Naive thymus-derived CD4-positive, alpha-beta T cell (primary cell): Measurements from ENCODE around the gene ADCY7. TPM values are rescaled to one million over a fixed set of nuclear protein-coding genes. Genes with fewer than 3 reads are reported as not detected.

Experiments
- ATAC-seq: fragments of 150-1000 bp; cut with Tn5 transposase; 2 replicates; pipeline ENCODE4 v1.10.0; 2021; ENCODE audit warnings: mild to moderate bottlenecking, moderate library complexity
- CTCF ChIA-PET: fragments of 350-600 bp; sonication (Branson Sonifier 250); formaldehyde crosslinking; loops from one replicate; lab custom pipeline; 2021; ENCODE audit warnings: antibody characterized with exemption; lab: Charles Lee
- POLR2A ChIA-PET: fragments of 350-600 bp; sonication (Branson Sonifier 250); formaldehyde crosslinking; loops from one replicate; lab custom pipeline; 2021; ENCODE audit warnings: antibody characterized with exemption, inconsistent platforms; lab: Charles Lee
- DNase-seq, 9 donors: peaks; one replicate each; pipeline versions ENCODE4 v3.0.0 to v3.0.0-alpha.2; 2020 to 2022; ENCODE audit warnings: mixed read lengths in 1 of 9
- H3K27ac ChIP-seq: one replicate; pipeline ENCODE4 v1.7.0; 2013; ENCODE audit warnings: mild to moderate bottlenecking, low read depth, low read length, moderate library complexity
- H3K27me3 ChIP-seq, 2 donors: one replicate each; pipeline ENCODE4 v1.7.0; 2013; ENCODE audit warnings: low read length in 2 of 2, mild to moderate bottlenecking in 2 of 2, moderate library complexity in 2 of 2; ENCODE audit not compliant: control insufficient read depth in 2 of 2, insufficient read depth in 2 of 2
- H3K36me3 ChIP-seq, 3 experiments: 1 replicate in 2 of 3; 2 replicates in 1 of 3; pipeline ENCODE4 v1.7.0; 2013; ENCODE audit warnings: low read length in 3 of 3, mild to moderate bottlenecking in 3 of 3, moderate library complexity in 1 of 3; ENCODE audit not compliant: insufficient read depth in 3 of 3, control insufficient read depth in 2 of 3
- H3K4me1 ChIP-seq, 2 donors: one replicate each; pipeline ENCODE4 v1.7.0; 2013; ENCODE audit warnings: low read length in 2 of 2, mild to moderate bottlenecking in 2 of 2, moderate library complexity in 1 of 2; ENCODE audit not compliant: control insufficient read depth in 2 of 2, insufficient read depth in 2 of 2
- H3K4me3 ChIP-seq: 2 replicates; pipeline ENCODE4 v1.7.0; 2013; ENCODE audit warnings: mild to moderate bottlenecking, low read length
- H3K9me3 ChIP-seq, 3 experiments: 1 replicate in 2 of 3; 2 replicates in 1 of 3; pipeline ENCODE4 v1.7.0; 2013; ENCODE audit warnings: low read length in 3 of 3; ENCODE audit not compliant: control insufficient read depth in 2 of 3
- H3K27ac Mint-ChIP-seq, 9 donors: one replicate each; pipeline ENCODE4 v1.8.0; 2020 to 2022; ENCODE audit warnings: mixed read lengths in 9 of 9, mild to moderate bottlenecking in 8 of 9, moderate library complexity in 5 of 9, inconsistent platforms in 2 of 9
- H3K27me3 Mint-ChIP-seq, 5 donors: one replicate each; pipeline ENCODE4 v1.8.0; 2021 to 2022; ENCODE audit warnings: mixed read lengths in 5 of 5, mild to moderate bottlenecking in 1 of 5
- H3K36me3 Mint-ChIP-seq, 5 donors: one replicate each; pipeline ENCODE4 v1.8.0; 2020 to 2022; ENCODE audit warnings: mixed read lengths in 5 of 5, mild to moderate bottlenecking in 3 of 5, inconsistent platforms in 1 of 5
- H3K4me1 Mint-ChIP-seq, 7 donors: one replicate each; pipeline ENCODE4 v1.8.0; 2020 to 2022; ENCODE audit warnings: mixed read lengths in 7 of 7, mild to moderate bottlenecking in 3 of 7, inconsistent platforms in 1 of 7
- H3K4me3 Mint-ChIP-seq, 10 donors: one replicate each; pipeline ENCODE4 v1.8.0; 2020 to 2022; ENCODE audit warnings: mild to moderate bottlenecking in 10 of 10, mixed read lengths in 10 of 10, moderate library complexity in 6 of 10, inconsistent platforms in 2 of 10
- H3K9me3 Mint-ChIP-seq, 11 donors: one replicate each; pipeline ENCODE4 v1.8.0; 2020 to 2022; ENCODE audit warnings: mixed read lengths in 11 of 11, mild to moderate bottlenecking in 4 of 11, inconsistent platforms in 1 of 11, moderate library complexity in 1 of 11
- intact Hi-C, 2 donors: fragments of 100-400 bp; cut with micrococcal nuclease; formaldehyde crosslinking; loops; one replicate each; pipeline ENCODE4 v1.15.1; 2023
- polyA plus RNA-seq, 2 donors: library from polyadenylated mRNA; unstranded; fragments of 300-500 nt; fragmentation: Illumina TruSeq; gene quantifications; one replicate each; pipeline ENCODE4 v1.2.3, GENCODE V29; 2021
- total RNA-seq, 6 experiments: library from RNA in 5 of 6; stranded (reverse) in 5 of 6; gene quantifications; 1 replicate in 5 of 6; 2 replicates in 1 of 6; pipeline ENCODE4 v1.2.3 and lab custom pipeline; 2021 to 2026

ADCY7 gene
- total and polyA plus RNA-seq, 7 experiments from 2014 or later: 62.6 to 326 (median 207) TPM

- Histone ChIP-seq H3K27ac (peak overlapping the region; percentile 7), H3K4me3 (no peak overlapping the region), H3K9me3 (no peaks in the 10 kb centered on the region), H3K36me3 (peaks cover 3 to 97% (median 3%) of the 10 kb centered on the region in 3 experiments), H3K27me3 (no peaks in the 10 kb centered on the region), H3K4me1 (no peaks in the 10 kb centered on the region)
- H3K36me3 Mint-ChIP-seq: peaks cover 0 to 24% (median 12%) of the 10 kb centered on the region in 5 donors
- ChIA-PET CTCF (interaction anchor here (1.7 kb wide), 1 partner anchor 13 kb away, joined by 6 read pairs; no protein-coding TSS in a partner anchor), POLR2A (interaction anchor here (0.7 kb wide), 1 partner anchor 53 kb away, joined by 3 read pairs; no protein-coding TSS in a partner anchor)
- no peaks in the 10 kb centered on the region for H3K27me3 Mint-ChIP-seq
- intact Hi-C loops: no loop called here
- DNase-seq: peak in 1 of 9 donors; percentile 4
- H3K9me3 Mint-ChIP-seq: no peaks in the 10 kb centered on the region
- peak overlapping the region in 7 of 9 donors; percentile 43 to 85 (median 75) for H3K27ac Mint-ChIP-seq
- H3K4me1 Mint-ChIP-seq: peaks cover 14 to 29% (median 19%) of the 10 kb centered on the region in 7 donors
- no peak for ATAC-seq
- no peak overlapping the region for H3K4me3 Mint-ChIP-seq
These were observed 42.8 kb downstream of the ADCY7 start for GRCh38 chr16:50309156-50309526.

GRCh38 chr16:50309527-50310307, 43.4 kb downstream of the ADCY7 start:
- ChIA-PET CTCF (interaction anchor here (0.6 to 1.7 kb wide), 2 partner anchors 13 to 31 kb away, joined by 4 to 6 read pairs; no protein-coding TSS in a partner anchor), POLR2A (interaction anchor here (0.6 to 0.7 kb wide), 3 partner anchors 12 to 422 kb away, joined by 3 to 4 read pairs (median 3); no protein-coding TSS in a partner anchor)
- Histone ChIP-seq H3K36me3 (peaks cover 3 to 97% (median 3%) of the 10 kb centered on the region in 3 experiments), H3K4me1 (no peaks in the 10 kb centered on the region), H3K9me3 (no peaks in the 10 kb centered on the region), H3K27ac (peak overlapping the region; percentile 7), H3K27me3 (no peaks in the 10 kb centered on the region), H3K4me3 (no peak overlapping the region)
- Mint-ChIP-seq H3K27me3 (no peaks in the 10 kb centered on the region), H3K4me3 (peak overlapping the region in 2 of 10 donors; percentile 27 to 31), H3K36me3 (peaks cover 0 to 27% (median 12%) of the 10 kb centered on the region in 5 donors), H3K4me1 (peaks cover 14 to 32% (median 19%) of the 10 kb centered on the region in 7 donors), H3K9me3 (no peaks in the 10 kb centered on the region), H3K27ac (peak overlapping the region; percentile 53 to 92 (median 75))
- DNase-seq (peak in 2 of 9 donors; percentile 5), ATAC-seq (no peak)
- intact Hi-C loops: no loop called here

- ChIA-PET POLR2A (interaction anchor here (0.7 to 0.8 kb wide), 2 partner anchors 12 to 42 kb away, joined by 3 to 4 read pairs; no protein-coding TSS in a partner anchor), CTCF (interaction anchor here (0.5 to 0.6 kb wide), 2 partner anchors 10 to 32 kb away, joined by 4 read pairs; no protein-coding TSS in a partner anchor)
- H3K36me3 ChIP-seq: peaks cover 3 to 97% (median 3%) of the 10 kb centered on the region in 3 experiments
- no peaks in the 10 kb centered on the region for H3K9me3 Mint-ChIP-seq
- intact Hi-C loops: no loop called here
- peaks cover 0 to 34% (median 12%) of the 10 kb centered on the region in 5 donors for H3K36me3 Mint-ChIP-seq
- H3K9me3 ChIP-seq: no peaks in the 10 kb centered on the region
- no peaks in the 10 kb centered on the region for H3K27me3 Mint-ChIP-seq
- no peak for ATAC-seq
- peaks cover 14 to 36% (median 20%) of the 10 kb centered on the region in 7 donors for H3K4me1 Mint-ChIP-seq
- peak overlapping the region; percentile 39 for H3K27ac ChIP-seq
- H3K27me3 ChIP-seq: no peaks in the 10 kb centered on the region
- H3K4me3 Mint-ChIP-seq: peak overlapping the region in 1 of 10 donors; percentile 31
- DNase-seq: peak in 1 of 9 donors; percentile 5
- H3K27ac Mint-ChIP-seq: peak overlapping the region; percentile 53 to 92 (median 78)
- no peaks in the 10 kb centered on the region for H3K4me1 ChIP-seq
- no peak overlapping the region for H3K4me3 ChIP-seq
These were observed 44.2 kb downstream of the ADCY7 start for GRCh38 chr16:50310308-50311133.

GRCh38 chr16:50311134-50311528, 44.8 kb downstream of the ADCY7 start:
- CTCF ChIA-PET: no interaction called here
- Histone ChIP-seq H3K4me1 (no peaks in the 10 kb centered on the region), H3K4me3 (no peak overlapping the region), H3K27me3 (no peaks in the 10 kb centered on the region), H3K27ac (peak overlapping the region; percentile 39), H3K36me3 (peaks cover 3 to 97% (median 3%) of the 10 kb centered on the region in 3 experiments), H3K9me3 (no peaks in the 10 kb centered on the region)
- POLR2A ChIA-PET: interaction anchor here (0.8 kb wide), 1 partner anchor 43 kb away, joined by 3 read pairs; no protein-coding TSS in a partner anchor
- Mint-ChIP-seq H3K27me3 (no peaks in the 10 kb centered on the region), H3K36me3 (peaks cover 0 to 35% (median 12%) of the 10 kb centered on the region in 5 donors), H3K27ac (peak overlapping the region in 2 of 9 donors; percentile 82 to 88), H3K9me3 (no peaks in the 10 kb centered on the region), H3K4me1 (peaks cover 14 to 36% (median 20%) of the 10 kb centered on the region in 7 donors), H3K4me3 (no peak overlapping the region)
- intact Hi-C loops: no loop called here
- ATAC-seq (no peak), DNase-seq (no peak)

GRCh38 chr16:50311891-50312501, 45.6 kb downstream of the ADCY7 start:
- intact Hi-C loops: loop anchor here in 1 of 2 donors (2.0 kb wide), 1 partner anchor 287 kb away; the partner anchor contains the start of gene CNEP1R1
- Mint-ChIP-seq H3K27ac (peak overlapping the region; percentile 79 to 92 (median 87)), H3K27me3 (no peaks in the 10 kb centered on the region), H3K36me3 (peaks cover 0 to 42% (median 8%) of the 10 kb centered on the region in 5 donors), H3K4me3 (peak overlapping the region in 2 of 10 donors; percentile 10 to 35), H3K4me1 (peaks cover 14 to 36% (median 19%) of the 10 kb centered on the region in 7 donors), H3K9me3 (no peaks in the 10 kb centered on the region)
- Histone ChIP-seq H3K4me1 (no peaks in the 10 kb centered on the region), H3K9me3 (no peaks in the 10 kb centered on the region), H3K4me3 (no peak overlapping the region), H3K36me3 (peaks cover 10 to 97% (median 10%) of the 10 kb centered on the region in 3 experiments), H3K27me3 (no peaks in the 10 kb centered on the region), H3K27ac (no peak overlapping the region)
- ChIA-PET POLR2A (interaction anchor here (1.8 kb wide), 1 partner anchor 46 kb away, joined by 5 read pairs; the partner anchor contains the start of gene ADCY7), CTCF (no interaction called here)
- ATAC-seq: no peak
- peak in 2 of 9 donors; percentile 4 to 19 for DNase-seq
